Stomach (tissue), 9 donors: Measurements from ENCODE around the gene IQGAP2. TPM values are rescaled to one million over a fixed set of nuclear protein-coding genes. Genes with fewer than 3 reads are reported as not detected.

ENCODE experiments used
- DNase-seq, 2 donors: peaks; one replicate each; pipeline versions ENCODE4 v3.0.0 to v3.0.0-alpha.2; 2013 to 2019
- H3K27ac ChIP-seq, 5 donors: fragments of 200-600 bp in 4 of 5; sonication (generic) in 4 of 5; one replicate each; pipeline ENCODE4 v1.5.1; 2013 to 2019; ENCODE audit warnings: mild to moderate bottlenecking in 1 of 5, moderate library complexity in 1 of 5
- H3K27me3 ChIP-seq, 3 donors: fragments of 200-600 bp; sonication (generic); one replicate each; pipeline ENCODE4 v1.5.1; 2017 to 2019; ENCODE audit warnings: mixed run types in 1 of 3
- H3K36me3 ChIP-seq, 4 donors: fragments of 200-600 bp; sonication (generic); 1 replicate in 3 of 4; 2 replicates in 1 of 4; pipeline ENCODE4 v1.5.1; 2016 to 2019
- H3K4me1 ChIP-seq, 4 donors: fragments of 200-600 bp; sonication (generic); one replicate each; pipeline ENCODE4 v1.5.1; 2016 to 2019
- H3K4me3 ChIP-seq, 4 donors: fragments of 200-600 bp; sonication (generic) in 3 of 4; one replicate each; pipeline ENCODE4 v1.5.1; 2016 to 2019; ENCODE audit warnings: mild to moderate bottlenecking in 1 of 4
- H3K9me3 ChIP-seq, 4 donors: fragments of 200-600 bp; sonication (generic); one replicate each; pipeline ENCODE4 v1.5.1; 2016 to 2019
- EP300 ChIP-seq: sonication (generic); formaldehyde crosslinking; IDR thresholded peaks from one replicate; pipeline ENCODE4 v1.6.1; 2017; ENCODE audit warnings: antibody characterized with exemption
- POLR2A ChIP-seq, 4 donors: fragments of 450-650 bp; IDR thresholded peaks; one replicate each; pipeline ENCODE4 v1.6.1; 2016; ENCODE audit warnings: antibody characterized with exemption in 4 of 4, control low read depth in 2 of 4, mild to moderate bottlenecking in 1 of 4, moderate library complexity in 1 of 4
- POLR2AphosphoS5 ChIP-seq, 3 donors: sonication (generic); formaldehyde crosslinking; IDR thresholded peaks; one replicate each; pipeline ENCODE4 v1.6.1; 2016; ENCODE audit warnings: antibody characterized with exemption in 3 of 3
- WGBS, 5 donors: extraction: QIAGEN DNeasy Blood & Tissue Kit in 3 of 5; methylation state at CpG; one replicate each; pipeline versions ENCODE4 v1.1.5 to v1.1.7; 2013 to 2018; 5-methylcytosine and 5-hydroxymethylcytosine counted together
- intact Hi-C: fragments of 100-400 bp; cut with DNase I; formaldehyde crosslinking; loops from one replicate; pipeline ENCODE4 v1.15.1; 2023; ENCODE audit warnings: low total_unique reads
- polyA plus RNA-seq, 3 donors: library from polyadenylated mRNA; stranded (reverse); fragments of 200-250 nt; gene quantifications; one replicate each; pipeline ENCODE4 v1.2.3, GENCODE V29; 2013
- total RNA-seq, 5 donors: library from RNA; depleted of rRNA; stranded (reverse); fragments of >200 nt; gene quantifications; one replicate each; pipeline versions ENCODE4 v1.1.0 to v1.2.3, GENCODE V29; 2014 to 2016
- TF ChIP-seq, protein P1 (sequence below), 7 experiments: fragments of 450-650 bp in 4 of 7; fragments of 200-600 bp in 3 of 7; sonication (generic) in 3 of 7; IDR thresholded peaks; one replicate each; pipeline ENCODE4 v1.5.1; 2016 to 2019; ENCODE audit warnings: antibody characterized with exemption in 7 of 7, control low read depth in 2 of 7, mild to moderate bottlenecking in 1 of 7
- donor health status: healthy with polysubstance abuse.
- donor health status: Bipolar disorder and iron deficiency.
- donor health status: healthy.

IQGAP2 gene
- total and polyA plus RNA-seq, 8 donors, result 11.5 to 122 (median 42.1) TPM

GRCh38 chr5:76732405-76733048 is 329.4 kb downstream of the IQGAP2 start:
- peak overlapping the region; percentile 20 to 75 (median 45) for H3K27ac ChIP-seq
- TF ChIP-seq, protein P1, sequence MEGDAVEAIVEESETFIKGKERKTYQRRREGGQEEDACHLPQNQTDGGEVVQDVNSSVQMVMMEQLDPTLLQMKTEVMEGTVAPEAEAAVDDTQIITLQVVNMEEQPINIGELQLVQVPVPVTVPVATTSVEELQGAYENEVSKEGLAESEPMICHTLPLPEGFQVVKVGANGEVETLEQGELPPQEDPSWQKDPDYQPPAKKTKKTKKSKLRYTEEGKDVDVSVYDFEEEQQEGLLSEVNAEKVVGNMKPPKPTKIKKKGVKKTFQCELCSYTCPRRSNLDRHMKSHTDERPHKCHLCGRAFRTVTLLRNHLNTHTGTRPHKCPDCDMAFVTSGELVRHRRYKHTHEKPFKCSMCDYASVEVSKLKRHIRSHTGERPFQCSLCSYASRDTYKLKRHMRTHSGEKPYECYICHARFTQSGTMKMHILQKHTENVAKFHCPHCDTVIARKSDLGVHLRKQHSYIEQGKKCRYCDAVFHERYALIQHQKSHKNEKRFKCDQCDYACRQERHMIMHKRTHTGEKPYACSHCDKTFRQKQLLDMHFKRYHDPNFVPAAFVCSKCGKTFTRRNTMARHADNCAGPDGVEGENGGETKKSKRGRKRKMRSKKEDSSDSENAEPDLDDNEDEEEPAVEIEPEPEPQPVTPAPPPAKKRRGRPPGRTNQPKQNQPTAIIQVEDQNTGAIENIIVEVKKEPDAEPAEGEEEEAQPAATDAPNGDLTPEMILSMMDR (IDR thresholded peaks at IDR 0.05), result no peak
- no peaks in the 10 kb centered on the region for H3K27me3 ChIP-seq

GRCh38 chr5:76733049-76733417 is 329.9 kb downstream of the IQGAP2 start:
- DNase-seq, result no peak
- no peaks in the 10 kb centered on the region for H3K4me1 ChIP-seq
- intact Hi-C loops, result no loop called here
- TF ChIP-seq POLR2A (IDR thresholded peaks at IDR 0.05), result no peak
- no peak for TF ChIP-seq POLR2AphosphoS5 (IDR thresholded peaks at IDR 0.05)
- no peak for TF ChIP-seq EP300
- TF ChIP-seq, protein P1 (IDR thresholded peaks at IDR 0.05), result no peak
- no peak overlapping the region for H3K4me3 ChIP-seq
- H3K27ac ChIP-seq, result peak overlapping the region in 4 of 5 donors; percentile 38 to 75 (median 51)
- no peaks in the 10 kb centered on the region for H3K27me3 ChIP-seq
- H3K9me3 ChIP-seq, result peaks cover 0 to 24% (median 20%) of the 10 kb centered on the region in 4 donors
- 75 to 86% (median 85%) methylated on average over 13 of the region's 13 CpGs for WGBS, 5 donors
- peaks cover 0 to 12% (median 10%) of the 10 kb centered on the region in 4 donors for H3K36me3 ChIP-seq

More at GRCh38 chr5:76732405-76733048, 329.4 kb downstream of the IQGAP2 start:
- Histone ChIP-seq H3K4me3 (no peak overlapping the region), H3K9me3 (peaks cover 0 to 24% (median 20%) of the 10 kb centered on the region in 4 donors), H3K4me1 (no peaks in the 10 kb centered on the region), H3K36me3 (peaks cover 0 to 12% (median 10%) of the 10 kb centered on the region in 4 donors)
- intact Hi-C loops, result no loop called here
- DNase-seq, result no peak
- 83 to 90% (median 87%) methylated on average over 15 of the region's 15 CpGs for WGBS, 5 donors

GRCh38 chr5:76735762-76736545 is 332.9 kb downstream of the IQGAP2 start:
- Histone ChIP-seq H3K9me3 (peaks cover 0 to under 1% (median 0%) of the 10 kb centered on the region in 4 donors), H3K27me3 (no peaks in the 10 kb centered on the region), H3K27ac (peak overlapping the region in 1 of 5 donors; percentile 25), H3K36me3 (peaks cover 0 to 9% (median 6%) of the 10 kb centered on the region in 4 donors), H3K4me3 (no peak overlapping the region), H3K4me1 (peaks cover 0 to 6% (median 0%) of the 10 kb centered on the region in 4 donors)
- intact Hi-C loops, result no loop called here
- DNase-seq, result no peak
- 61 to 73% (median 68%) methylated on average over 4 of the region's 4 CpGs for WGBS, 5 donors
- TF ChIP-seq, protein P1 (IDR thresholded peaks at IDR 0.05), result no peak
- no peak for TF ChIP-seq POLR2A (IDR thresholded peaks at IDR 0.05)
- TF ChIP-seq EP300, result no peak
- TF ChIP-seq POLR2AphosphoS5 (IDR thresholded peaks at IDR 0.05), result no peak

GRCh38 chr5:76736679-76737556 is 333.8 kb downstream of the IQGAP2 start:
- Histone ChIP-seq H3K27ac (peak overlapping the region in 2 of 5 donors; percentile 15 to 74), H3K36me3 (peaks cover 0 to 9% (median 6%) of the 10 kb centered on the region in 4 donors), H3K27me3 (no peaks in the 10 kb centered on the region), H3K9me3 (no peaks in the 10 kb centered on the region), H3K4me3 (no peak overlapping the region), H3K4me1 (peaks cover 0 to 6% (median 0%) of the 10 kb centered on the region in 4 donors)
- WGBS, 5 donors, result 80 to 88% (median 82%) methylated on average over 6 of the region's 6 CpGs
- TF ChIP-seq EP300 (no peak), POLR2AphosphoS5 (IDR thresholded peaks at IDR 0.05) (no peak), POLR2A (IDR thresholded peaks at IDR 0.05) (no peak)
- TF ChIP-seq, protein P1 (IDR thresholded peaks at IDR 0.05), result no peak
- intact Hi-C loops, result no loop called here
- no peak for DNase-seq
